ENCODE data around the gene HBS1L.

Gene HBS1L

DNA sequence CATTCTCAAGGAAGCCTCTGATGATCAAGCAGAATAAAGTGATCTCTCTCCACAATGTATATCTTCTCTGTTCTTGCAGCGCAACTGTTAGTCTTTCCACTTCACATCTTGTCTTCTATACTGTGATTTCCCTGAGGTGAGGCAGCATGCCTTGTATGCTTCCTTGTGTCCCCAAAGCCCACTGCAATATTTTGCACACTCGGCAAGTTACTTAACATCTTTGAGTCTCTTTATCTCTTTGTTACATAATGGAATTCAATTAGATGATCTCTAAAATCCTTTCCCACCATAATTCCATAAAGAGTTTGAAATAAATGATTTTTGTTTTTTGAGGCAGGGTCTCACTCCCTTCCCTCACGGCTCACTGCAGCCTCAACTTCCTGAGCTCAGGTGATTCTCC lies 64.4 kb downstream of the HBS1L start:
- Histone ChIP-seq H3K4me3 (replicated peaks; ENCODE audit: low read depth, low read length) (no peak overlapping the region), H3K36me3 (ENCODE audit: control insufficient read depth, insufficient read depth, low read length) (no peaks in the 10 kb centered on the region; the same call in none of the 2 replicates), H3K27me3 (replicated peaks; ENCODE audit: control insufficient read depth, insufficient read depth, low read length) (no peaks in the 10 kb centered on the region)
- no peak for DNase-seq (ENCODE audit: extremely low read depth, insufficient read length)
- TF ChIP-seq, protein P1, sequence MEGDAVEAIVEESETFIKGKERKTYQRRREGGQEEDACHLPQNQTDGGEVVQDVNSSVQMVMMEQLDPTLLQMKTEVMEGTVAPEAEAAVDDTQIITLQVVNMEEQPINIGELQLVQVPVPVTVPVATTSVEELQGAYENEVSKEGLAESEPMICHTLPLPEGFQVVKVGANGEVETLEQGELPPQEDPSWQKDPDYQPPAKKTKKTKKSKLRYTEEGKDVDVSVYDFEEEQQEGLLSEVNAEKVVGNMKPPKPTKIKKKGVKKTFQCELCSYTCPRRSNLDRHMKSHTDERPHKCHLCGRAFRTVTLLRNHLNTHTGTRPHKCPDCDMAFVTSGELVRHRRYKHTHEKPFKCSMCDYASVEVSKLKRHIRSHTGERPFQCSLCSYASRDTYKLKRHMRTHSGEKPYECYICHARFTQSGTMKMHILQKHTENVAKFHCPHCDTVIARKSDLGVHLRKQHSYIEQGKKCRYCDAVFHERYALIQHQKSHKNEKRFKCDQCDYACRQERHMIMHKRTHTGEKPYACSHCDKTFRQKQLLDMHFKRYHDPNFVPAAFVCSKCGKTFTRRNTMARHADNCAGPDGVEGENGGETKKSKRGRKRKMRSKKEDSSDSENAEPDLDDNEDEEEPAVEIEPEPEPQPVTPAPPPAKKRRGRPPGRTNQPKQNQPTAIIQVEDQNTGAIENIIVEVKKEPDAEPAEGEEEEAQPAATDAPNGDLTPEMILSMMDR (IDR thresholded peaks at IDR 0.05; ENCODE audit: insufficient read depth, low read length, poor library complexity, severe bottlenecking), result no peak

DNA sequence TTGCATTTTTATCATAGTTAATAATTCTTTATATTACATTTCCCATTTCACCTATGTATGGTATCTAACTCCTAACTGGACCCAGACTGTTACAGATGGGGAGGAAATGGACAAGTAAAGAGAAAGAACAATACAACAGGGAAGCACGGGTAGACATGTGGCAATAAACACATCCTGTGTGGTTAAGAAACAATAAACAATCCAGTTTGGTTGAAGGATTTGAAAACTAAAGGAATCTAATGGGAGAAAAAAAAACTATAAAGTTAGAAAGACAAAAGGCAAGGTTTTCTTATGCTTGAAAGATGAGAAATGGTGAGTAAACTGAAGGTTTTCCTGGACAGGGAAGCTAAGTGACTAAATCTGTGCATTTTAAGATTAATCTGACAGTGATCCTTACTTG lies 69.8 kb downstream of the HBS1L start:
- H3K27me3 ChIP-seq (replicated peaks; ENCODE audit: control insufficient read depth, insufficient read depth, low read length), result no peaks in the 10 kb centered on the region
- no peak overlapping the region for H3K4me3 ChIP-seq (replicated peaks; ENCODE audit: low read depth, low read length)
- DNase-seq (ENCODE audit: extremely low read depth, insufficient read length), result no peak
- TF ChIP-seq, protein P1 (IDR thresholded peaks at IDR 0.05; ENCODE audit: insufficient read depth, low read length, poor library complexity, severe bottlenecking), result no peak
- peaks cover 1% of the 10 kb centered on the region for H3K36me3 ChIP-seq (ENCODE audit: control insufficient read depth, insufficient read depth, low read length)

DNA sequence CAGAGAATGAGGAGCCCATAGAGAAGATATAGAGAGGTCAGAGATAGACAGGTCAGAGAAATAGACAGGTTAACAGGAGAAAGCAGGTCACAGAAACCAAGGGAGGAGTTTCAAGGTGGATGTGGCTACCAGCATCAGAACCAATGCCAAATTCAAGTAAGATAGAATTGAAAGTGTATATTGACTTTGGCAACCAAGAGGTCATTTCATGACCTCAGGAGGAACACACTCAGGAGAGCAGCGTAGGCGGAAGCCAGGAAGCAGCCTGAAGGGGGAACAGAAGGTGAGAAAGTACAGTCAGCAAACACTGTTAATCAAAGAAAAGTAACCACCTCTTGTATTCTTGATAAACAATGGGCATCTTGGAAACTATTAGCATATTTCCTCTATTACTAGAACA lies 70.8 kb downstream of the HBS1L start:
- no peaks in the 10 kb centered on the region for H3K27me3 ChIP-seq (replicated peaks; ENCODE audit: control insufficient read depth, insufficient read depth, low read length)
- DNase-seq (ENCODE audit: extremely low read depth, insufficient read length), result no peak
- TF ChIP-seq, protein P1 (IDR thresholded peaks at IDR 0.05; ENCODE audit: insufficient read depth, low read length, poor library complexity, severe bottlenecking), result no peak
- no peak overlapping the region for H3K4me3 ChIP-seq (replicated peaks; ENCODE audit: low read depth, low read length)
- H3K36me3 ChIP-seq (ENCODE audit: control insufficient read depth, insufficient read depth, low read length), result peaks cover 1% of the 10 kb centered on the region

DNA sequence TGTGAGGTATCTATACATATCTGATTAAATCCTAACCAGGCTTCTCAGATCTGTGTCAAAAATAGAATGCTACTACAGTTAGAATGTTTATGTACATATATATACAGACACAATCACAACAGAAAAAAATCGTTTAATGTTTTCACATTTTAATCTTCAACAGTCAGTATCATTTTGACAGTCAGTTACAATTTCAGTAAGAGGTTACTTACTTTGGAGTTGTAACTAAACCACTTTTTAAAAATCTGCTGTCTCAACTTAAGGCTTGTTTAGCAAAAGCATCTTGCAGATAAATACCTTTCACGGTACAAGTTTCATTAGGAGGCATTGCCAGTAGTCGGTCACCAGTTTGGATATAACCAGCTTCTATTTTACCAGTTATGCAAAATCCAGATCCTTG lies 72.5 kb downstream of the HBS1L start:
- TF ChIP-seq, protein P1 (IDR thresholded peaks at IDR 0.05; ENCODE audit: insufficient read depth, low read length, poor library complexity, severe bottlenecking), result no peak
- Histone ChIP-seq H3K27me3 (replicated peaks; ENCODE audit: control insufficient read depth, insufficient read depth, low read length) (no peaks in the 10 kb centered on the region), H3K4me3 (replicated peaks; ENCODE audit: low read depth, low read length) (no peak overlapping the region), H3K36me3 (ENCODE audit: control insufficient read depth, insufficient read depth, low read length) (peaks cover 1% of the 10 kb centered on the region)
- DNase-seq (ENCODE audit: extremely low read depth, insufficient read length), result no peak

DNA sequence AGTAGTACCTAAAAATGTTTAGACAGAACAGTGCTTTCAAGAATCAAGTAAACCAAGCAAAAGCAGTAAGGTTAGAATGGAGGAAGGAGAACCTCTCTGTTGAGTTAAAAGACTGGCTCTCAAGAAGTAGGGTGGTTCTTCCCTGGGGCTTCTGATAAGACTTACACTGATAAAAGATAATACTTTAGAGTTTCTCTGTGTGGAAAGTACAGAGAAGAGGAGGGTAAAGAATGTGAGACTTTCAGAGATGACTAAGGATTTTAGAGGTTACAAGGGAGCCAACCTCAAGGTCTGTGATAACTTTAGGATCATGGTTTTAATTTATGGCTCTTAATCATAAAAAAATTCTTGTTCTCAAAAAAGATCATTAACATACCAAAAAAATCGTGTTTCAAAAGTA lies 73.8 kb downstream of the HBS1L start:
- Histone ChIP-seq H3K36me3 (ENCODE audit: control insufficient read depth, insufficient read depth, low read length) (peaks cover 1% of the 10 kb centered on the region), H3K4me3 (replicated peaks; ENCODE audit: low read depth, low read length) (no peak overlapping the region), H3K27me3 (replicated peaks; ENCODE audit: control insufficient read depth, insufficient read depth, low read length) (no peaks in the 10 kb centered on the region)
- no peak for DNase-seq (ENCODE audit: extremely low read depth, insufficient read length)
- TF ChIP-seq, protein P1 (IDR thresholded peaks at IDR 0.05; ENCODE audit: insufficient read depth, low read length, poor library complexity, severe bottlenecking), result no peak

DNA sequence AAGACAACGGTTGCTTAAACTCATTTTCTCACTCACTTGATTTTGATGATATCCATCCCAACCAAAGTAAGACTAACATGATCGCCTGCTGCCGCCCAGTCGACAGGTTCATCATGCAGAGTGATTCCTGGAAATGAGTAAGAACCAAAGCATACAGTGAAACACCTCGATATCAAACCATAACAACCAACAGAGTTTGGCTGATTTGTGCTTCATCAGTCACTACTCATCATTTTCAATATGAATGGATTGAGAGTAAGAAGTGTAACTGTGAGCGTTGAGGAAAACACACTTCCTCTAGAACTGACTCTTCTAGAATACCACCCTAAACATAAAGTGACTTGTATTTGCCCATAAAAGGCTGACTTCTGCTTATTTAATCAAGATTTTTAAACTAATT lies 75.5 kb downstream of the HBS1L start:
- TF ChIP-seq, protein P1 (IDR thresholded peaks at IDR 0.05; ENCODE audit: insufficient read depth, low read length, poor library complexity, severe bottlenecking), result no peak
- Histone ChIP-seq H3K36me3 (ENCODE audit: control insufficient read depth, insufficient read depth, low read length) (peaks cover 1% of the 10 kb centered on the region), H3K27me3 (replicated peaks; ENCODE audit: control insufficient read depth, insufficient read depth, low read length) (no peaks in the 10 kb centered on the region), H3K4me3 (replicated peaks; ENCODE audit: low read depth, low read length) (no peak overlapping the region)
- DNase-seq (ENCODE audit: extremely low read depth, insufficient read length), result peak; percentile 73

Measured in GM06990 (cell line).